ENCODE measurements around the gene ATOH8.

Gene ATOH8

DNA sequence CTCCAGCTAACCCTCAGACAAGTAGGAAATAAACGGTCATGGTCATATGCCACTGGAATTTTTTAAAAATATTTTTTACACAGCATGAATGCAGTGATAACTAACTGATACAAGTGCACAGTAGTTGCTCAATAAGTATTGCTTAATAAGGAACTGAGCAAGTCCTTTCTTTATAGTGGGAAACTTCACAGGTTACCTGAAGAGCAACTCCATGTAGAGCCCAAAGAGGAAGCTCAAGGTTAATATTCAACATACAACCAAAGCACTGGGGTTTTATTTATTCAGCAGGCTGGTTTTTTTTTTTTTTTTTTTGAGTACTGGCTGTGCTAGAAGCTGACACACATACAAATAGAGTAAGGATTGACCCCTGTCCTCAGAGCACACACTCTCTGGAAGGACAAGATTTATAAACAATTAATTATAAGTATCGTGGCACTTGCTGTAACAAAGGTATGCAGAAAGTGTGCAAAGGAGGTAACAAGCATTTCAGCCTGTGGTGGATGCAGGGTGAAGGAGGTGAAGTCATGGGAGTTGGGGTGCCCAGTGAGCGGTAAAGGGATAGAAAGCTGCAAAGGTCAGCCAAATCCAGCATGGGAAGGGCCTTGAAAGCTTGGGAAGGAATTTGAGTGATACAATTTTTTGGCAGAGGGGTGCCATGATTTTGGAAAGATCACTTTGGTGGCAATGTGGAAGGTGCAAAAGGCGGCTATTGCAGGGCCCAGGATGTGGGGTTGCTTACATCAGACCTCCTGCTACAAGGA, 52.7 kb downstream of the ATOH8 start:
- Histone ChIP-seq H3K9me3 (ENCODE audit: control insufficient read depth, low read length) (no peaks in the 10 kb centered on the region), H3K4me1 (ENCODE audit: control insufficient read depth, insufficient read depth, low read length, poor library complexity, severe bottlenecking) (peaks cover 6% of the 10 kb centered on the region), H3K4me3 (ENCODE audit: extremely low read depth, insufficient read depth, low read length, poor library complexity, severe bottlenecking) (no peak overlapping the region), H3K27ac (ENCODE audit: low read depth, low read length, severe bottlenecking) (no peak overlapping the region), H3K36me3 (ENCODE audit: control insufficient read depth, insufficient read depth, low read length) (no peaks in the 10 kb centered on the region)
- WGBS, 2 experiments (ENCODE audit: insufficient coverage in 2 of 2), result 73 to 95% methylated on average over 2 of the region's 4 CpGs

DNA sequence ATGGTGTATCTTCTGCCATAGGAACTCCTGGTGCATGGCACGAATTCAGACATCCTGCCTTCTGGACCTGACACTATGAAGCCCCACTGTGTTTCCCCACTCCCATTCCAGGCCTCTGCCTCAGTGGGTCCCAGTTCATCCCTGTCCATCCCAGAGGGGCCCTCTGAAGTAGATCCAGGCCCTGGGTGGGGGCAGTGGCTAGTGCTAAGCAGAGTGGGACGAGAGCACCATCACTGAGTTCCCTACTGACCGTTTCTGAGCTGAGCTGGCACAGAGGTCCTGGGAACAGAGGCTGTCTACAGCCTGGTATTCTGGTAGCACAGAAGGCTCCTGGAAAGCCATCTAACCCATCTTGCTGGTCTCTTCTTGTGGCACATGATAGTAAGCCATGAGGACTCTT, 54.0 kb downstream of the ATOH8 start:
- no peak overlapping the region for H3K27ac ChIP-seq (ENCODE audit: low read depth, low read length, severe bottlenecking)
- WGBS, 2 experiments (ENCODE audit: insufficient coverage in 2 of 2), result 88 to 94% methylated on average over 3 of the region's 3 CpGs
- no peaks in the 10 kb centered on the region for H3K36me3 ChIP-seq (ENCODE audit: control insufficient read depth, insufficient read depth, low read length)
- no peaks in the 10 kb centered on the region for H3K9me3 ChIP-seq (ENCODE audit: control insufficient read depth, low read length)
- peaks cover 6% of the 10 kb centered on the region for H3K4me1 ChIP-seq (ENCODE audit: control insufficient read depth, insufficient read depth, low read length, poor library complexity, severe bottlenecking)
- H3K4me3 ChIP-seq (ENCODE audit: extremely low read depth, insufficient read depth, low read length, poor library complexity, severe bottlenecking), result no peak overlapping the region

DNA sequence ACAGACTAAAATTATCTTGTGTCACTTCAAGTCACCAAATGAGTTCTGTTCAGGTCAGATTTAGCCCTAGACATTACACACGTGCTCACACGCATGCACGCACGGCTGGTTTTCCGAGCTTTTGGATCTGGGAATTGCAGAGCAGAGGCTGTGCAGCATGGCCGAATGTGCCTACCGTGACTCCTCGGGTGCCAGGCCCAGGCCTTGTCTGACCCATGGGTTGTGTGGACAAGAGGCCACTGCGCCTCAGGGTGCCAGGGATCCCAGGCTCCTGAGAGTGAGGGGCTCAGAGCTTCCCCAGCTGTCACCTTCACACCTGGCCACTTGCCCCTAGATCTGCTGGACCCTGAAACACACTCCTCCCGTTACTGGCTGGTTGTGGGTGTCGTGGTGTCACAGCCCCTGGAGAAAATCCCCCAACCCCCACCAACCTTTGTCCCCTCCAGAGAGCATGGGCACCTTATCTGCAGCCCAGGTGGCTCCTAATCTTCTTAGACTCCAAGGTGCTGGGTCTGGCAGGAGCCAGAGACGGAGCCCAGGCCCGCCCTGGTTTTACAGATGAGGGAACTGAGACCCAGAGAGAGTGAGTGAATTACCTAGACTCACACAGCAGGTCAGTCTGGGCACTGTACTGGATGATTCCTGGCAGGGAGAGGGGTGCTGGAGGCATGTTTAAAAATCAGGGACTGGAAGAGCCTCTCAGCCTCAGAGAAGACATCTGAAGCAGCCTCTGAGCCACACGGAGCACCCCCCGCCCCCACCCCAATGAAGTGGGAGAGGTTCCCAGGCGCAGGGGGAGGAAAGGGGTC, 56.8 kb downstream of the ATOH8 start:
- H3K4me1 ChIP-seq (ENCODE audit: control insufficient read depth, insufficient read depth, low read length, poor library complexity, severe bottlenecking), result peaks cover 6% of the 10 kb centered on the region
- no peak overlapping the region for H3K4me3 ChIP-seq (ENCODE audit: extremely low read depth, insufficient read depth, low read length, poor library complexity, severe bottlenecking)
- WGBS, 2 experiments (ENCODE audit: insufficient coverage in 2 of 2), result 90 to 93% methylated on average over 13 to 15 of the region's 16 CpGs
- no peaks in the 10 kb centered on the region for H3K9me3 ChIP-seq (ENCODE audit: control insufficient read depth, low read length)
- H3K36me3 ChIP-seq (ENCODE audit: control insufficient read depth, insufficient read depth, low read length), result no peaks in the 10 kb centered on the region
- no peak overlapping the region for H3K27ac ChIP-seq (ENCODE audit: low read depth, low read length, severe bottlenecking)

DNA sequence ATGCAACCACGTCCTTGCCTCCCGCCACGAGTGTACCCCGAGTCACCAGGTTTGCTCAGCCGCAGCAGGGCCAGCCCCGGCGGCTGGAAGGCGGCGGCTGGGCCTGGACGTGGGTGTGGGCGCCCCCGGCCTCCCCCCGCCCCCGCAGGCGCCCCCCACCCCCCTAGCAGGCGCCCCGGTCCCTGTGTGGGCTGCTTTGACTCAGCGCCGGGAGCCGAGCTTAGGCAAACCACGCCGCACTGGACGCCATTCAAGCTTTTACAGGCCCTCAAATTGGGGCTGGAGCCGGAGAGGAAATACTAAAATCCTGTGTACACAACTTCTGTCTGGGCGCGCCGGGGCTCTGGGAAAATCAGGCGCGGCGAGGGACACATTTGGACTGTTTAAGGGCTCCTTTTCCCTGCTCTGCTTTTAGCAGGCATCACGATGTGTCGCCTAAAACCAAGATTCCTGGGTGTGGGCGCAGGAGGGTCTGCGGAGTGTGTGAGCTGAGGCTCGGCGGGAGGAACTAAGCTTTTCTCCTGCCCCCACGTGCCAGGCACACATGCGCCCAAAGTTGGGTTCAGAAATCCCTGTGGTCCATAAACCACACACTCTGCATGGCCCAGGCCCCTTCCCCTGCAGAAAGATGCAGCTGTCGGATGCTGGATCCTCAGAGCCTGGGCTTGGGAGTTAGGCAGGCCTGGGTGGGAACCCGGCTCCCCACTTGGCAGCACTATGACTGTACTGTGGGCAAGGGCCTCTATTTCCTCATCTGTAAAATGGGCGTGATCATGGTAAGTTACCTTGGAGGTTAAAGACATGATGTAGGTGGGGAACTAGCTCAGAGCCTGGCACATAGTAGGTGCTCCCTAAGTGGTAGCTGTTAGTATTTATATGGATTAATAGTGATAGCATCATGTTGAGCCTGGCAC, 57.6 kb downstream of the ATOH8 start:
- H3K4me1 ChIP-seq (ENCODE audit: control insufficient read depth, insufficient read depth, low read length, poor library complexity, severe bottlenecking), result peaks cover 6% of the 10 kb centered on the region
- no peak overlapping the region for H3K27ac ChIP-seq (ENCODE audit: low read depth, low read length, severe bottlenecking)
- 91 to 93% methylated on average over 32 to 39 of the region's 41 CpGs for WGBS, 2 experiments (ENCODE audit: insufficient coverage in 2 of 2)
- H3K4me3 ChIP-seq (ENCODE audit: extremely low read depth, insufficient read depth, low read length, poor library complexity, severe bottlenecking), result no peak overlapping the region
- no peaks in the 10 kb centered on the region for H3K36me3 ChIP-seq (ENCODE audit: control insufficient read depth, insufficient read depth, low read length)
- H3K9me3 ChIP-seq (ENCODE audit: control insufficient read depth, low read length), result no peaks in the 10 kb centered on the region

DNA sequence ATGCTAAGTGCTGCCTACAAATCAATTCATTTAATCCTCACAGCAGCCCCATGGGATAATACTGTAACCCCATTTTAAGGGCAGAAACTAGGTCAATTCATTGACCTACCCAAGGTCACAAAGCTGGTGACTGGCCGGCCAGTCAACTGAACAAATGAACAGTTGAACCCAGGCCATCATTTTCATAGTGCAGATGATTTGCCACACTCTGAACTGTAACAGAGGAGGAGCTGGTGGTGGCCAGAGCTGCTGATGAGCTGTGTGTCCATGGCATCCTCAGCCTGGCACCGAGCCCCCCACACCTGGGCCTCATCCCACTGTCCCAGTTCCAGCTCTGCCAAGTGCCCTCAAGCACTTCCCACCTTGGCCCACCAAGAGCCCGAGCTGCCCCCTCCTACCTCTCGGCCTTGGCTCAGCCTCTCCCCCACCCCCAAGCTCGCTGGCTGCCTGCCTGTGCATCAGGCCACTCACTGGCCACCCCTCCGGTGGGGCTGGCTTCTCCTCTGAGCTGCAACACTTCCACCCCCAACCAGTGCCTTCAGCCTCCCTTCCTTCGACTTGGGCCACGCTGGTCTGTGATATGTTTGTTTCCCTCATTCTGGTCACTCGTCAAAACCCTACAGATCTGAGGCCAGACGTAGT, 58.4 kb downstream of the ATOH8 start:
- WGBS, 2 experiments (ENCODE audit: insufficient coverage in 2 of 2), result 83 to 91% methylated on average over 4 to 8 of the region's 10 CpGs
- Histone ChIP-seq H3K36me3 (ENCODE audit: control insufficient read depth, insufficient read depth, low read length) (no peaks in the 10 kb centered on the region), H3K27ac (ENCODE audit: low read depth, low read length, severe bottlenecking) (no peak overlapping the region), H3K4me1 (ENCODE audit: control insufficient read depth, insufficient read depth, low read length, poor library complexity, severe bottlenecking) (peaks cover 6% of the 10 kb centered on the region), H3K4me3 (ENCODE audit: extremely low read depth, insufficient read depth, low read length, poor library complexity, severe bottlenecking) (no peak overlapping the region), H3K9me3 (ENCODE audit: control insufficient read depth, low read length) (no peaks in the 10 kb centered on the region)

DNA sequence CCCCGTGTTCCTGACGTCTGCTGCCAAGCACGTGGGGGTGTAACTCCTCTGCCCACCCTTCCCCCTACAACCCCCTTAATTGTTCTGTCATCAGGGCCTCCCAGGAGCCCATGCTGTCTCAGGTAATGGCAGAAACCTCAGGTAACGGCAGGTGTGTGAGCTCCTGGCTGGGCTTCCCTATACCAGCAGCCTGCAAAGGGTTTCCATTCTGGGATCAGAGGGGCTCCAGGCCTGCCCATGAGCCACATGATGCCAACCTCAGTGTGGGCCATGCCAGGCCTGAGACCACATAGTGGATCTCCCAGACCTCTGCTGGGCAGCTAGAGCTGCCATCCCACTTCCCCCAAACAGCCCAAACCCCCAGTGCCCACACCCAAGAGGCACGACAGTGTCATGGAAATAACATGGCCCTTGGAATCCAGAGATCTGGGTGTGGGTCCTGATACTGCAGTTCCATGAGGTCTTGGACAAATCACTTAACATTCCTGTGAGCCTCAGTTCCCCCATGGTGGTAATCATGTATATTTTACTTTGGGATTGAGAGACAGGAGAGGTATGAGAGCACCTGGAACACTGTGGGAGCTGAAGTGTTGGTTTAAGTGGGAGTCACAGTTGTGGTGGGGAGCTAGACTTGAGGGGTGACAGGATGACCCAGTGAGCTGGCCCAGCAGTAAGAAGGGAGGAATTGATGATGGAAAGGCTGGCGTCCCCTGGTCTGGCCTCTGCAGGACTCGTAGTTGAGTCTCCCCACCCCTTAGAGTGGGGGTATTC, 59.6 kb downstream of the ATOH8 start:
- Histone ChIP-seq H3K9me3 (ENCODE audit: control insufficient read depth, low read length) (no peaks in the 10 kb centered on the region), H3K4me1 (ENCODE audit: control insufficient read depth, insufficient read depth, low read length, poor library complexity, severe bottlenecking) (peaks cover 6% of the 10 kb centered on the region), H3K27ac (ENCODE audit: low read depth, low read length, severe bottlenecking) (no peak overlapping the region), H3K36me3 (ENCODE audit: control insufficient read depth, insufficient read depth, low read length) (no peaks in the 10 kb centered on the region), H3K4me3 (ENCODE audit: extremely low read depth, insufficient read depth, low read length, poor library complexity, severe bottlenecking) (no peak overlapping the region)
- 92 to 93% methylated on average over 3 to 4 of the region's 7 CpGs for WGBS, 2 experiments (ENCODE audit: insufficient coverage in 2 of 2)

DNA sequence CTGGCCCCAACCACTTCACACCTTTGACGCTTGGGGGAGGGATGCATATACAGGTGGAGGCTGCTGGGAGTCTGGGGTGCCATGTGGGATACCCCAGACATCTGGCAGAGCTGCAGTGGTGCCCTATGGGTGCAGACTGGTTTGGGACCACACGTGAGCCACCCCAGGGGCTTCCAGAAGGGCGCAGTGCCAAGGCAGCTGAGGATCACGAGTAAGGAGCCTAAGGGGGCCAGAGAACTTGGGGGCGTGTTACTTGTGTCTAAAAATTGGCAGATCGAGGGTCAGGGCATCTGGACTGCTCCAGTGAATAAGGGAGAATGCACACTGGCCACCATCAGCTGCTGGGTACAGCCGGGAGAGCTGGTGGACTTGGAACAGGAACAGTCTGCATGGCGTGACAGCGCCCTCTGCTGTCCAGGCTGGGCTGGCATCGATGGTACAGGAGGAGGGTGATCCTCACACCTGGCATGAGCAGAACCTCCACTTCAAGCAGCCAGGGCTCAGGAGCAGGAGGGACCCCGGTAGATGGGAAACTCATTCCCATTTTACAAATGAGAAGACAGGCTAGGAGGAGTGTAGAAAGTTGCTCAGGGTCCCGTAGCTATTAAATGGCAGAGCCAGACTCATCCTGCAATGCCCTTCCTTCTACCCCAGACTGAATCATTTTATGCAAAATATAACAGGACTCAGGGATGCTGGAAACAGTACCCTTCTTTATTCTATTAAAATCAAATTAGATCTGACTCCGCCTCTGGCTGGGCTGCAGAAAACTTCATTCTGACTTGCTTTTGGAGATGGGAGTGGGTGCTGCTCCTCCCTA, 60.4 kb downstream of the ATOH8 start:
- H3K4me3 ChIP-seq (ENCODE audit: extremely low read depth, insufficient read depth, low read length, poor library complexity, severe bottlenecking), result no peak overlapping the region
- no peaks in the 10 kb centered on the region for H3K9me3 ChIP-seq (ENCODE audit: control insufficient read depth, low read length)
- no peak overlapping the region for H3K27ac ChIP-seq (ENCODE audit: low read depth, low read length, severe bottlenecking)
- 33 to 42% methylated on average over 8 to 9 of the region's 13 CpGs for WGBS, 2 experiments (ENCODE audit: insufficient coverage in 2 of 2)
- no peaks in the 10 kb centered on the region for H3K36me3 ChIP-seq (ENCODE audit: control insufficient read depth, insufficient read depth, low read length)
- peaks cover 6% of the 10 kb centered on the region for H3K4me1 ChIP-seq (ENCODE audit: control insufficient read depth, insufficient read depth, low read length, poor library complexity, severe bottlenecking)

DNA sequence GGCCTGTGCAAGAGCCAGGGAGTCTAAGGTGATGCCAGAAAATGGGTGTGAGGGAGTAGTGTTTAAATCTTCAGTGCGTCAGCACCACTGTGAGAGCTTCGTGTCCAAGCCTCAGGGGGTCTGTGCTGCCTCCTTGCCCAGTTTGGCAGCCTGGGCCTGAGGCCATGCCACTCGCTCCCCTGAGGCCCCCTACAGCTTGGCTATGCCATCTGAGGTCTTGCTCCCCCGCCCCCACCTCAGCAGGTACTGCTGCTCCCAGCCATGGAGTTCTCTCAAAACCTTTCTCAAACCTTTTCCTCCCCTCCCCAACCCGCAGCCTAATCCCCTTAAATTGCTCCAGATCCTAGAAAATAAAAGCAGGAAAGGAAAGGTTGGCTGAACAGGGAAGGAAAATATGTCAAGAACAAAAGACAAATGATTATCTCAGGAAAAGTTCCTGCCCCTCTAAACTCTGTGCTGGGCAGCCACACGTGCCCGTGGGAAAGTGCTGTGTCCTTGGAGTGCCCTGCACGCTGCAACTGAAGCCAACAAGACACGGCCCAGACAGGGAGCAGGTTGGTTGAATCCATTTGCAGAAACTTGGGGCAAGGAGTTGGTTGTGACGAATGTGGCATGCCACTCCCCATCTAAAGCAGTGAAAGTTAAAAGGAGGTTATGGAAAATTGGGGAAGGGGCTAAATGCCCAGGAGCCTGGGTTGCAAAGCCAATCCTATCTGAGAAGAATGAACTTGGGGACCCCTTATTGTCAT, 61.2 kb downstream of the ATOH8 start:
- no peaks in the 10 kb centered on the region for H3K9me3 ChIP-seq (ENCODE audit: control insufficient read depth, low read length)
- WGBS, 2 experiments (ENCODE audit: insufficient coverage in 2 of 2), result 73 to 80% methylated on average over 7 to 8 of the region's 10 CpGs
- no peak overlapping the region for H3K27ac ChIP-seq (ENCODE audit: low read depth, low read length, severe bottlenecking)
- no peak overlapping the region for H3K4me3 ChIP-seq (ENCODE audit: extremely low read depth, insufficient read depth, low read length, poor library complexity, severe bottlenecking)
- peaks cover 6% of the 10 kb centered on the region for H3K4me1 ChIP-seq (ENCODE audit: control insufficient read depth, insufficient read depth, low read length, poor library complexity, severe bottlenecking)
- no peaks in the 10 kb centered on the region for H3K36me3 ChIP-seq (ENCODE audit: control insufficient read depth, insufficient read depth, low read length)

Data from mesodermal cell (in vitro differentiated cells).